HepG2 (cell line): Measurements from ENCODE around the gene CD4. TPM values are rescaled to one million over a fixed set of nuclear protein-coding genes. Genes with fewer than 3 reads are reported as not detected.

Source experiments
- ATF3 ChIP-seq: sonication (generic); formaldehyde crosslinking; IDR thresholded peaks from 2 replicates; pipeline ENCODE4 v1.4.0; 2020; ENCODE audit warnings: missing genetic modification reagents
- ETV5 ChIP-seq: IDR thresholded peaks from 2 replicates; pipeline ENCODE4 v1.6.1; 2018; ENCODE audit warnings: missing biosample characterization, missing genetic modification reagents, inconsistent platforms, borderline replicate concordance
- HNRNPK ChIP-seq: fragments of 200-400 bp; formaldehyde crosslinking; IDR thresholded peaks from 2 replicates; pipeline ENCODE4 v1.6.1; 2018; ENCODE audit warnings: low read length, low read depth, moderate library complexity, mild to moderate bottlenecking; ENCODE audit not compliant: poor library complexity, severe bottlenecking
- PATZ1 ChIP-seq: sonication (generic); formaldehyde crosslinking; IDR thresholded peaks from 2 replicates; pipeline ENCODE4 v1.4.0; 2020; ENCODE audit warnings: missing genetic modification reagents
- PCBP2 ChIP-seq: fragments of 200-400 bp; formaldehyde crosslinking; optimal IDR thresholded peaks from 2 replicates; pipeline ENCODE3; 2018; ENCODE audit warnings: low read length, low read depth; ENCODE audit not compliant: poor library complexity, severe bottlenecking
- ZBTB10 ChIP-seq: sonication (generic); formaldehyde crosslinking; IDR thresholded peaks from 2 replicates; pipeline ENCODE4 v1.4.0; 2020; ENCODE audit warnings: missing genetic modification reagents, borderline replicate concordance
- ZBTB40 ChIP-seq, 2 experiments: fragments of 450-650 bp in 1 of 2; sonication (generic) in 1 of 2; formaldehyde crosslinking in 1 of 2; IDR thresholded peaks; 2 replicates each; pipeline versions ENCODE4 v1.6.1 to v1.8.0; 2016 to 2022; ENCODE audit warnings: antibody characterized with exemption in 1 of 2, mild to moderate bottlenecking in 1 of 2, missing genetic modification reagents in 1 of 2
- ZNF710 ChIP-seq: sonication (generic); formaldehyde crosslinking; IDR thresholded peaks from 2 replicates; pipeline ENCODE4 v1.5.0; 2020; ENCODE audit warnings: mild to moderate bottlenecking, missing genetic modification reagents, borderline replicate concordance
- ZSCAN25 ChIP-seq: sonication (generic); formaldehyde crosslinking; IDR thresholded peaks from 2 replicates; pipeline ENCODE4 v1.8.0; 2022; ENCODE audit warnings: mild to moderate bottlenecking, missing genetic modification reagents
- polyA plus RNA-seq, 8 experiments: library from polyadenylated mRNA; depleted of rRNA in 3 of 8; stranded (reverse) in 7 of 8; unstranded in 1 of 8; fragments of >200 nt; fragmentation: Illumina TruSeq in 4 of 8; extraction: Trizol in 4 of 8; gene quantifications; 2 replicates each; pipeline versions ENCODE4 v1.2.1 to v1.2.3, GENCODE V29; 2011 to 2016; ENCODE audit warnings: low read depth in 4 of 8, missing spikeins in 1 of 8, mixed read lengths in 1 of 8; ENCODE audit not compliant: insufficient read depth in 1 of 8
- total RNA-seq, 5 experiments: library from RNA; depleted of rRNA; stranded (reverse); fragments of >200 nt; fragmentation: Illumina TruSeq; extraction: Trizol; gene quantifications; 2 replicates each; pipeline ENCODE4 v1.2.3, GENCODE V29; 2016; ENCODE audit warnings: low read depth in 1 of 5

The CD4 gene
- total and polyA plus RNA-seq, 2 of the 13 experiments (the other 11 are each of a cell fraction or from before 2014, with no cell fraction given) = 0.07 to 0.95 TPM

GRCh38 chr12:6827982-6828780, 38.9 kb downstream of the CD4 start, which contains the start of gene P3H3 (continued):
- TF ChIP-seq ZBTB10 (CRISPR knock-in tag) (0 out of 2 replicates have a peak, but pooled peaks have one; percentile 12), PATZ1 (CRISPR knock-in tag) (0 out of 2 replicates have a peak, but pooled peaks have one; percentile 7), PCBP2 (peak; percentile 50), ATF3 (CRISPR knock-in tag) (no peak), ZBTB40 (IDR thresholded peaks at IDR 0.05) (no peak), ZBTB40 (CRISPR knock-in tag; IDR thresholded peaks at IDR 0.05) (no peak), ETV5 (CRISPR knock-in tag) (peak; percentile 8; the same call in 1 of the 2 replicates), ZNF710 (CRISPR knock-in tag) (peak; percentile 20; the same call in 1 of the 2 replicates), ZSCAN25 (CRISPR knock-in tag) (peak; percentile 58; the same call in 1 of the 2 replicates), HNRNPK (peak; percentile 56)
